AG10803 (cell line): ENCODE data around the gene YY1.
"Not testable (repeated sequence)": the region's sequence is repeated elsewhere in the genome, so short reads cannot be mapped to it uniquely, and the experiment has no call there.

ENCODE experiments used
- DNase-seq: peaks from one replicate; pipeline ENCODE4 v3.0.0; 2010; ENCODE audit warnings: low read depth
- H3K4me3 ChIP-seq: 2 replicates; pipeline ENCODE4 v1.5.1; 2011; ENCODE audit warnings: mild to moderate bottlenecking, low read length, control low read depth
- CTCF ChIP-seq: conservative IDR thresholded peaks from 2 replicates; pipeline ENCODE4 v1.5.1; 2011; ENCODE audit warnings: mild to moderate bottlenecking, low read length, control low read depth, inconsistent platforms

The YY1 gene

GRCh38 chr14:100225169-100225568 is 13.8 kb upstream of the YY1 start:
- H3K4me3 ChIP-seq = no peak overlapping the region
- TF ChIP-seq CTCF = no peak
- no peak for DNase-seq

- H3K4me3 ChIP-seq = no peak overlapping the region
- no peak for DNase-seq
- TF ChIP-seq CTCF = no peak
These were observed 8.6 kb upstream of the YY1 start for GRCh38 chr14:100230361-100230760.

DNA sequence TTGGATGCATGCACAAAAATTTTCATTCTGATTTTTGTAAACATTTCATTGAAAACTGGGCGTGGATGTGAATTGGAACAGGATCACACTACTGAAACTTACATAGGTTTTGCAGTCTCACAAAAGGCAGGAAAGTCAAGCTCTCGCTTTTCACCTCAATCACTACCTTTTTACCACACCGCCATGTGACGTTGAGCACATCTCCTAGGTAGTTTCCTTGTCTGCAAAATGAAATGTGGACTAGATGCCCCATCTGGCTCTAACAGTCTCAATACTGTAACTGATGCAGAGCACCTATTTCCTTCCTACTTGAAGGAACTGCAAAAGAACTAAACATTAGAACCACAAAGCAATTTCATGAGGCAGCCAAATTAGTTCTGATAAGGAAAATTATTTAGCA is 4.4 kb upstream of the YY1 start:
- TF ChIP-seq CTCF = no peak
- H3K4me3 ChIP-seq = no peak overlapping the region
- no peak for DNase-seq

DNA sequence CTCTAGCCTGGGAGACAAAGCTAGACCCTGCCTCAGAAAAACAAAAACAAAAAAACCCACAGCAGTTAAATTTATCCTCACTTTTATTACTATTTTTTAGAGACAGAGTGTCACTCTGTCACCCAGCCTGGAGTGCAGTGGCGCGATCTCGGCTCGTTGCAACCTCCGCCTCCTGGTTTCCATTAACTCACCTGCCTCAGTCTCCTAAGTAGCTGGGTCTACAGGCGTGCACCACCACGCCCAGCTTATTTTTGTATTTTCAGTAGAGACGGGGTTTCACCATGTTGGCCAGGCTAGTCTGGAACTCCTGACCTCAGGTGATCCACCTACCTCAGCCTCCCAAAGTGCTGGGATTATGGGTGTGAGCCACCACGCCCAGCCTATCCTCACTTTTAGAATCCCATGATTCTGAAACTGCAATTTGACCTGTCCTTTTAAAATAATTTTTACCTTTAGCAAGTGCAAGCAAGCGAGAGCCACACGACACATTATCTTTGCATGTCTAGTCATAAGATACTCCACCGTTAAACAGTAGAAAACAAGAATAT is 2.6 kb upstream of the YY1 start:
- not testable (repeated sequence) for H3K4me3 ChIP-seq, DNase-seq

GRCh38 chr14:100236881-100237280 is 2.1 kb upstream of the YY1 start:
- TF ChIP-seq CTCF = no peak
- no peak for DNase-seq
- peak overlapping the region; percentile 78 for H3K4me3 ChIP-seq

DNA sequence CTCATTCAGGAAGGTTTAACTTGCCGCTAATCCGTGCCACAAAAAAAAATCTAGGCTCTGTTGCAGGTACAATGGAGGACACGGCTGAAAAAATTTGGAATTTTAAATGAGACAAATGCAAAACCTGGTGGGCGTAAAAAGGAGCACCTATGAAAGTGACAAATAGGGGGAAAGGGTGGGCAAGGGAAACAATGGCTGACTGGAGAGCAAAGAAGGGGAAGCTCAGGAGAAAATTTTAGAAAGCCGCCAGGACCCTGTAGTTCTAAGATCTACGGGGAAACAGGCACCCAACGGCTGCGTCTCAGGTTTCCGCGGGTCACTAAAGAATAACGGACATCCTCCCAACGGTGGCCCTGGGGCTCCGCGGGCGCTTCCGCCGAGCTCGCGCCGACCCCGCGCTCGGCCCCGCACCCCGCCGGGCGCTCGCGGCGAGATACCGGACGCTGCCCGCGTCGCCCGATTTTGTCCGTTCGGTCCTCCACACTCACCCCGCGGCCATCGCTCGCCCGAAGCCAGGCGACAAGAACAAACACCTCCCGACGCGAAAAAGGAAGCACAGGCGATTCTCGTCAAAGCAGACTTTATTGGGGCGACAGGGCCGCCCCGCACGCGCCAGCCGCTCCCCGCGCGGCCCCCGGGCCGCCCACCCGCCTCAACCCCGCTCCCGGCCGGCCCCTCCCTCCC is 1.1 kb upstream of the YY1 start:
- H3K4me3 ChIP-seq = peak overlapping the region; percentile 78
- no peak for TF ChIP-seq CTCF
- DNase-seq = peak; percentile 38

DNA sequence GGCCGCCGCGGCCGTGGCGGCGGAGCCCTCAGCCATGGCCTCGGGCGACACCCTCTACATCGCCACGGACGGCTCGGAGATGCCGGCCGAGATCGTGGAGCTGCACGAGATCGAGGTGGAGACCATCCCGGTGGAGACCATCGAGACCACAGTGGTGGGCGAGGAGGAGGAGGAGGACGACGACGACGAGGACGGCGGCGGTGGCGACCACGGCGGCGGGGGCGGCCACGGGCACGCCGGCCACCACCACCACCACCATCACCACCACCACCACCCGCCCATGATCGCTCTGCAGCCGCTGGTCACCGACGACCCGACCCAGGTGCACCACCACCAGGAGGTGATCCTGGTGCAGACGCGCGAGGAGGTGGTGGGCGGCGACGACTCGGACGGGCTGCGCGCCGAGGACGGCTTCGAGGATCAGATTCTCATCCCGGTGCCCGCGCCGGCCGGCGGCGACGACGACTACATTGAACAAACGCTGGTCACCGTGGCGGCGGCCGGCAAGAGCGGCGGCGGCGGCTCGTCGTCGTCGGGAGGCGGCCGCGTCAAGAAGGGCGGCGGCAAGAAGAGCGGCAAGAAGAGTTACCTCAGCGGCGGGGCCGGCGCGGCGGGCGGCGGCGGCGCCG is 381 bp downstream of the YY1 start:
- no peak for TF ChIP-seq CTCF
- peak overlapping the region; percentile 88 for H3K4me3 ChIP-seq
- DNase-seq = no peak
